Measurements from ENCODE around the gene WASF2.
"Not testable (repeated sequence)": the region's sequence is repeated elsewhere in the genome, so short reads cannot be mapped to it uniquely, and the experiment has no call there.

WASF2 gene

DNA sequence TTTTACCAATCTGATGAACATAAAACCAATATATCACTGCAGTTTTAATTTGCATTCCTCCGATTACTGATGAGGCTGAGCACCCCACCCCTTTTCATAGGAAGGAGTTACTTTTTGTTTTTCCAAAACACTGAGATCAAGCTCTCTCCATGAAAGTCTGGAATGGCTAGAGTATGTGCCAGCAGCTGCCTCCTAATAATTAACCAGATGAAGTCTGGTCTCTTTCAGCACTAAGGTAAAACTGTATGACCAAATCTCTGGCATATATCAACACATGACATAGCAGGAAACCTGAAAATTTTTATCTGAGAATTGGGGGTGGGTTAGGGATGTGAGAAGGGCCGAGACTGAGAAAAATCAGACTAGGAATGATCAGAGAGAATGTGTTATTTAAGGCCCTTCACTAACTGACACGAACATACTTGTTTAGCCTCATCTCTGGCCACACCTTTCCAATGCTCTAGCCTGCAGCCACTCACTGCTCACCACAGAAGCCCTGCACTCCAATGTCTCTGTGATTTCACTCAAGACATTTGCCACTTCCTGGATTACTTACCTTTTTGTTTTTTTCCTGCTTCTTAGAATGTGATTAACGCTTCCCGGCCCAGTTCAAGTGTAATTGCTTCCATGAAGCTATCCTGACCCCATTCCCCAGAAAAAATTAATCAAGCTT lies 34.7 kb downstream of the WASF2 start:
- no peak for DNase-seq

DNA sequence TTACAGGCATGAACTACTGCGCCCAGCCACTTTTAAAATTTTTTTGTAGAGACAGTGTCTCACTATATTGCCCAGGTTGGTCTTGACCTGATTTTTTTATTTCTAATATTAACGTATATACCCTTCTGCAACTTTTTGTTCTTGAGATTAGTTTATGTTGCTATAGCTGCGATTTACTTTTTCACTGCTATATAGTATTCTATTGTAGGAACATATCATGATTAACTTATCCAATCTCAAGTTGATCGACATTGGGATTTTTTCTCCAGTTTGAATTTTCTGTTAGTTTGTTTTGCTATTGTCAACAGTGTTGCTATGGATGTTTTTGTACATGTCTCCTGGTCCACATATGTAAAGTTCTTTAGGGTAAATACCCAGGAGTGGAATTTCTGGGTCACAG lies 35.4 kb downstream of the WASF2 start:
- no peak for DNase-seq

DNA sequence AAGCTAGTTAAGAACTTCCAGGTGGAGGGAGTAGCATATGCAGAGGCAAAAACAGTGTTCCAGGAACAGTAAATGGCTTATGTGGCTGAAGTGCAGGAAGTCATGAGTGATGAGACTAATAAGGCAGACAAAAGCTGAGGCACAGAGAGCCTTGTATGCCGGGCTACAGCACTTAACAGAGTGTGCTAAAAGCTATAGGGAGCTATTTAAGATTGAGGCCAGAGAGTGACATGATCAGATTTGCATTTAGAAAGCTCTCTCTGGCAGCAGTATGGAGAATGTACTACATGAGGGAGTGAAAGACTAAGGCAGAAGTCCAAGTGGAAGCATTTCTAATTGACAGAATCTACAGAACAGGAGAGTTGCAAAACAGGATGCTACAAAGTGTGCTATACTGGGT lies 38.6 kb downstream of the WASF2 start:
- no peak for DNase-seq

DNA sequence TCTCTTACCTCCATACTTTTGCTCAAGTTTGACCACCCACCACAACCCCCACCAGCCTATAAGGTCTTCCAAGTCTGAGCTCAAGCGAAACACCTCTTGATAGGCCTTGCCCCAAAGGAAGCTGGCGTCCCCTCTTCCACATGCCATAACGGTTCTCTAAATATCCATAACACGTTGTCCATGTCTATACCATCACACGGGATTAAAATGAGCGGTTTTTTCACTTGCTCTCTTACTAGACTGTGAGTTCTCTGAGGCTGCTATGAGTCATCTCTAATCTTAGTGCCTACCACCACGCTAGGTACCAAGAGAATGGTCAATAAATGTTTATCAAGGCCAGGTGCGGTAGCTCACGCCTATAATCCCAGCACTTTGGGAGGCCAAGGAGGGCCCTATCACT lies 41.0 kb downstream of the WASF2 start:
- no peak for DNase-seq

DNA sequence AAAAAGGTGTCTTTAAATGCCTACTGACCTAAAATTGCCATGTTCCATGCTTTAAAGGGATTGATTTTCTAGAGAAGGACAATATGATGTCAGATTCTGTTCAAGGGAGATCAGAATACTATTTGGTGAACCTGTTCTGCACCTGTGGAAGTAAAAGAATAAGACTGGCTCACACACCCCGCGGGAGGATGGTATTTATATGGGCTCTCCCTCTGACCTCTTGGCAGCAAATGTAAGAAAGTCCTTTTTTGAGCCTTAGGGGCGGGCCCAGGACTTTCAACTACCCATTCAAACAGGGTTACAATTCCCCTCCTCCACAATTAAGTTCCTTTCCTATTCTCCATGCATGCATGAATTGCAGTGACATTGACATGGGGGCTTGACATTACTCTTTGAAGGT lies 42.1 kb downstream of the WASF2 start:
- no peak for DNase-seq

DNA sequence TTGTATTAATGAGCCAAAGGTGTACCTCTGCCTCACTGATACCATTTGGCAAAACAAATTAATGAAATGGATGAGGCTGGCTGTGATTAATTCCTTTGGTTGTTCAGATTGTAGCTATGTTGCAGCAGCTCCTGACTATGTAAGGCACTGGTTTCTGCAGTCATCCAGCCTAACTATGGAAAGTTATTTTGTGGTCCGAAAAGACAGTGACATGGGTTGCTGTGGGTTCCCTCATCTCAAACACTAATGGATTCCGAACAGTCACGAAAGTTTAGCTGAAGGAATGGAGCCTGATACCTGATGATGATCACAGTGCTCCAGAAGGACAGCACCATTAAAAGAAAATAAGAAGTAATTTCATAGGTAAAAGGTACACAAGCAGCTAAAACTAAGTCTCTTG lies 42.6 kb downstream of the WASF2 start:
- DNase-seq = no peak

DNA sequence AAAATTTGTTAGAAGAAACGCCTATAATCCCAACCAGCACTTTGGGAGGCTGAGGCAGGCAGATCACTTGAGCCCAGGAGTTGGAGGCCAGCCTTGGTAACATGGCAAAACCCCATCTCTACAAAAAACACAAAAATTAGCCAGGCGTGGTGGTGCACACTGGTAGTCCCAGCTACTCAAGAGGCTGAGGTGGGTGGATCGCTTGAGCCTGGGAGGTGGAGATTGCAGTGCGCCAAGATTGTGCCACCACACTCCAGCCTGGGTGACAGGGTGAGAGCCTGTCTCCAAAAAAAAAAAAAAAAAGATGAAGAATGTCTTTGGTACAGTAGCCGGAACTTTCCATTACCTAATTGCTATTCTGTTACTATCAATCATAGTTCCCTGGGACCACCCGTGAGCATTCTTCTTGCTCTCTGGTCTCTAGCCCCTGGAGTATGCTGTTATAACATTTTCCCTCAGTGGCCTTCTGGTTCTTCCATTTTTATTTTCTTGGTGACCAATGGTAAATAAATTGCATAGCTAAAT lies 43.4 kb downstream of the WASF2 start:
- DNase-seq = no peak

DNA sequence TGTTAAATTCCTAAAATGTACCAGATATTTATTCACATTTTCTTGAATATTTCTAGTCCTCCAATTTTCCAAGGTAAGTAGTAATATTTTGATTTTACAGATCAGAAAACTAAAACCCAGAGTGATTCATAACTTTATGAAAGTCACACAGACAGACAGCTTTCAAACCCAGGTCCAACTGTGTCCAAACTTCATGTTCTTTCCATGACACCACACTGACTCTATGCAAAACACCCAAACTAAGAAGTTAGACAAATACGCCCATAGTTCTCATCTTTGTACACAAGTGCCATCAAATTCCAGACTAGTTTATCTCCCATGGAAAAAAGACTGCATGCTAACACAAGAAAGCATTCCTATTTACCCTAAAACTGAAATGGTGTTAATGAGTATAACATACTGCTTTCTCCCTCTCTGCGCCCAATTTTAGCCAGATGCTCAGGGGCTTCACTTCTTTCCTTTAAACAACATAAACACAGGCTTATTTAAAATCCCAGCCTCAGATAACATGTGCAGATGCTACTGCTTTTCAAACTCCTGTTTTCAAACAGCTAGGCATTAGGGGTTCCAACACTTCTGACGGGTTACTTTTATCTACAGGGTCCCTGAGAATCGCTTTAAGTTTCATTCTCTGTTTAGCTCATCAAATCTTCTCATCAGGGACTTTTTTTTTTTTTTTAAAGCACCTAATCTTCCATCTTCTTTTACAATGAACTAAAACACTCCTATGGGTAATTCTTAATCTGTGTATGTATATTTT lies 44.6 kb downstream of the WASF2 start:
- DNase-seq = no peak

DNA sequence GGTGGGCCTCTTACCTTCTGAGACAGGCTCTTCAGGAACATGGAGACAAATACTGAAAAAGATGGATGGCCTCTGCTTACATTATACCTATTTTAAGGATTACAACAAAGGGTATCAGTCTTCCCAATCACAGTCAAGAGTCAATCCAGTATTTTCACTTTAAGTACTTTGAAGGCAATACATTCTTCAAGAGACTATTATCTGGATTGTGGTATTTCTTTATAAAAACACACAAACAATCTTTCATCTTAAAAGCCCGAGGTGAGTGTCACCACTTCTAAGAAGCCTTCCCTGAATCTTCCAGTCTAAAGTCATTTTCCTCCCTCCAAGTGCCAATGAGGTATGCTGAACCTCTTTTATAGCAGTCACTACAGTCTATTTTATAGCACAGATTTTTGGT lies 45.3 kb downstream of the WASF2 start:
- no peak for DNase-seq

DNA sequence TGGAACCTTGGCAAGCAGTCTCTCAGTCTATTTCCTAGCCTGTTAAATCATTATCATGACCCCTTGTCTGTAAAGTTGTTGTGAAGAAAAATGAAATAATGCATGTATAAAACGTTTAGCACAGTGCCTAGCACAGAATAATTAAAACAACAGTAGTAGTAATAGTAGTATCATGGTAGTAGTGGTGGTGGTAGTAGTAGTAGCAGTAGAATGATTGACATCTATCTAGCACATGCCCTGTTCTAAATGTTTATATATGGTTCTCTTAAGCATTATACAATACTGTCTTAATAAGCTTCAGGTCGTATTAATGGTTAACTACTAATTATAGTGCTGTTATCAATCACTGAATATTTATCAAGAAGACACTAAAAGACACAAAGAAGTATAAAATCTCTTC lies 50.8 kb downstream of the WASF2 start:
- DNase-seq = no peak

DNA sequence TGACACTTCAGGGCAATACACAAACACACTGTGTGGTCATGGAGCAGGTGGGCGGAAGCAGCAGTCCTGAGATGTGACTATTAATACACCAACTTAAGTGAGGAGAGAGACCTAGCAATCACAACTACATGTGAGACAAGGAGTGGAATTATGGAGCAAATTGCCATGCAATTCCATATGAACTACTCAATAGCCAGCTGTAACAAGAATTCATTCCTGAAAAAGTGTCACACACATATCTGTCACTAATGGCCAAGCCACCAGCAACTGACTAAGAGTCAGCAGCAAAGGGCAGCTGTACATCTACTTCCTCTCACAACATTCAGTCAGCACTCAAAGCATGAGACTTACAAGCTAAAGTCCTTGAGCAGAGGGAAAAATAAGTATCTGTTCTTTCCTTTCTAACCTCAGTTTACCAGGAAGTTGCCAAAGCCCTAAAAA lies 51.3 kb downstream of the WASF2 start:
- no peak for DNase-seq

DNA sequence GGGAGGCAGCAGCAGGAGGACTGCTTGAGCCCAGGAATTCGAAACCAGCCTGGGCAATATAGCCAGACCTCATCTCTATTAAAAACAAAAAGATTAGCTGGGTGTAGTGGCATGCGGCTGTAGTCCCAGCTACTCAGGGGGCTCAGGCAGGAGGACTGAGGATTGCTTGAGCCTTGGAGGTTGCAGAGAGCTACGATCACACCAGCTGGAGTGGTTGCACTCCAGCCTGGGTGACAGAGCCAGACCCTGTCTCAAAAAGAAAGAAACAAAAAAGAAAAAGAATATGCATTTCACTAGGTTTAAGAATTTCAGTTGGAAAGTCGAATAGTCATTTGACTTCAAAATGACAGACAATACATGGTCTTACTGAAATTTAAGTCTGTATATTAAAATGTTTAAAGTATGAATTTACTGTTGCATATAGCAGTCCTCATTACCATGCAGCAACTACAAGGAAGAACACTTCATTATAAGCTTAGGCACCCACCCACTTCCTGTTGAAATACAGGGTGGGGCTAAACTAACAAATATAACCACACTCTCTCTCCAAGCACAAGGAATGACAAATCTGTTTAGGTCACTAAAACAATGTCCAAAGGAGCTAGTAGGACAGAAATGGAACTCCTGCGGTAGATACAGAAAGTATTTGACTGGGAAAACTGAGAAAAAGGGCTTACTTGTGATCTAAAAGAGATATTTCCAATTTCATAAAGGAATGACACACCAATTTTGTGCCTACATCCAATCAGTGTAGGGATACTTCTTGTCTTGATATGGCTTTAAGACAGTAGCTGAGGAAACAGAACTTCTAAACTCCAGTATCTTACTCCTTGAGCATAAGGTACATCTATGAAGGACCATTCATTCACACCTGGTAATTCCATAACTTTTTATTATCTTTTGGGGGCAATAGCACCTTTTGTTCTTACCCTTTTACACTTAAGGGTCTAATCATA lies 53.5 kb downstream of the WASF2 start:
- DNase-seq = no peak

DNA sequence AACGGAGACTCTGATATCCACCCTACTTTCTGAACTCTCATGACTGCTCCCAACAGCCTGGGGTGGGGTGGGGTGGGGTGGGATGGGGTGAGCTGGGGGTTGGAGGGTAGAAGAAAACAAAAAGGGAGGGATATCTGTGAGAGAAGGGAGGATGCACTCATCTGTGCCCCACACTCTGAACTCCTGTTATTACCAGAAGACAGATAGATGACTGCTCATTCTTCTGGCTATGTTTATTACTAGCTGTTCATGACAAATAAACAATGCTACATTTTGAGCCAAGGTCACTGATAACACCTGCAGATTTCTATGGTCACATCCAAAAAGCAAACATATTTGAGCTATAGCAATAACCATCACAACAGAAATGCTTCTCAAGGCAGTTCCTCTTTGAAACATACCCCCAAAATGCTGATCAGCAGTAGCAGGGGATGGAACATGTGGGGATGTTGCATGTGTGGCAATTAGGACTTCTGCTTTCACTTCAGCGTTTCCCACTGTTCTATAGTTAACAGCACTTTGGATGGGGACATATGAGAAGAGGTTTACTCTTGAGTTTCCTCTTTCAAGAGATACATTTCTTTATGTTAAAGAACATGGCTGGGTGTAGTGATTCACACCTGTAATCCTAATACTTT lies 54.3 kb downstream of the WASF2 start:
- DNase-seq = peak in 6 of 56 donors; percentile 7 to 24 (median 14)

DNA sequence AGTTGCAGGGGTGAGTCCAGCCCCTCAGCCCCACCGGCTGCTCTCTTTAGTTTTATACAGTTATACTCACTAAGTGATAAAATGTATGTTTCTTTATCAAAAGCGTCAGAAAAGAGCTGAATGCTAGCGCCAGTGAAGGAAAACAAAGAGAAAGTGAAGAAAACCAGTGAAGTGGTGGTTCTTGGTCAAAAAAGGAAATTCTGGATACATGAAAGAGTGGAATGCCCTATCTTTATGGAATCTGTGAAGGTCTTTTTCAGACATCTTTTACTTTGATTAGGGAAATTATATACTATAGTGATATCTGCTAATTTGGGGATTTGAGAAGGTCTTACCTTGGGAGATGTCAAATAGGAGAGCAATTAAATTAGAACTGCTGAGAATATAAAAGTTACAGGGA lies 56.3 kb downstream of the WASF2 start:
- no peak for DNase-seq

DNA sequence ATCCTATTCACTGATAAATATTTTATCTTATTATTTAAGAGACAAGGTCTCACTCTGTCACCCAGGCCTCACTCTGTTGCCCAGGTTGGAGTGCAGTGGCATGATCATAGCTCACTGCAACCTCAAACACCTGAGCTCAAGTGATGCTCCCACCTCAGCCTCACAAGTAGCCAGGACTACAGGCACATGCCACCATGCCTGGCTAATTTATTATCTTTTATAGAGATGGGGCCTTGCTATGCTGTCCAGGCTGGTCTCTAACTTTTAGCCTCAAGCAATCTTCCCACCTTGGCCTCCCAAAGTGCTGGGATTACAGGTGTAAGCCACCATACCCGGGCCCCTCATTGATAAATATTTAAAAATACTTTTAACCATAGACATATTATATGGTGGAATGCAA lies 57.2 kb downstream of the WASF2 start:
- not testable (repeated sequence) for DNase-seq

DNA sequence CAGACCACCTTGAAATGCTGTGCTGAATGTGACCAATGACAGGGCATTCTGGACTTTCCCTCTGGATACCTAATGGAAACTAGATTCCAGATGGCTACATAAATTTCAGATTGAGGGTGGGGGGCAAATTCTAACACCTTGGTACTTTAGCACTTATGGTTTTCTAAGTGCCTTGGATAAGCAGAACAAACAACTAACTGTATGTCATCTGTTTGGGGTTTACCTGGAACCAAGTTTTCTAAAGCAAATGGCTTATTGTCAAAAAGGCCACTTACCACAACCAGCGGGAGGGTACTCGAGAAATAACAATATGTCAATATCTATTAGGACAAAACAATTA lies 58.4 kb downstream of the WASF2 start:
- no peak for DNase-seq

DNA sequence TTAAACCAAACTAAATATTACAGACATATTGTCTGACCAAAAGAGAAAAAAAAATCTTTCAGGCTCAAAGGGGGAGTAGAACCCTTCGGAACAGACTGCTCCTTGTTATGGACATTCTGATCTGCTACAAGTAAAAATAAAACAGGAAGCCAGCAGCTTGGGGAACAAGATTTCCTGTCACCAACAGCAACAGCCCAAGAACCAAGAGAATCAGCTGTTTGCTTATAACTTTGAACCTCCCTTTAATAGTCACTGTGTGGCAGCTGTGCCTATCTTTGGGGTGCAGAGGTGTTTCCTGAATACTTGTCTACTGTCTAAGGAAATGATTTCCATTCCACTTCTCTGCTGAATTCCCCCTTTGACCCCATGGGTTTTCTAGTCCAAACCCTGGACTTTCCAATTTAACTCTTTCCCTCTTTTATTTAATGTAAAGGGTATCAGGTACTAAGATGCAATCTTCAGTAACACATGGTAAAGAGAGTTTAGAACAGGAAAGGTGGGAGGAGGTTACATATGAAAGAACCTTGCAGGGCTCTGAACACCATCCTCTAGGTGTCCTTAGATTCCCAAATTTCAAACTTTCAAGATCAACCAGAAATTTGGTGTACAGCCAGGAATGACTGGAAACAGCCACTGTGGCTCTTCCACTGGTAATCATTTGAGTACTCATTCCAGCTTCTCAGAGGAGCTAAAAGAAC lies 58.9 kb downstream of the WASF2 start:
- peak in 18 of 56 donors; percentile 6 to 45 (median 21) for DNase-seq

DNA sequence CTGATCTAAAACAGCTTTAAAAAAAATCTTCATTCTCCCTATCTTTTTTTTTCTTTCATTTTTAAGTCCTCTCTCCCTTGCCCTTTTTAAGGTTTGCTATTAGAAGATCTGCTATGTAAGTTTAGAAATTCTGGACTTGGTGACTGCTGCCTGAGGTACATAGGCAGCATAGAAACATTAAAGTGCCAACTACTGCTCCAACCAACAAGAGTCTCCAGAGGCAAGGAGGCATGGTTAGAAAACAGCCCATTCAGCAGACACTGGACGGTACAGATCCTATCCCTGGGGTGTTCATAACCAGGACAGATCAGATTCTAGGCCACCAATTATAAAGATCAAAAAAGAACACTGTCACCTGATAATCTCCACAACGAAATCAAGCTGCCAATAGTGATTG lies 60.9 kb downstream of the WASF2 start:
- no peak for DNase-seq

DNA sequence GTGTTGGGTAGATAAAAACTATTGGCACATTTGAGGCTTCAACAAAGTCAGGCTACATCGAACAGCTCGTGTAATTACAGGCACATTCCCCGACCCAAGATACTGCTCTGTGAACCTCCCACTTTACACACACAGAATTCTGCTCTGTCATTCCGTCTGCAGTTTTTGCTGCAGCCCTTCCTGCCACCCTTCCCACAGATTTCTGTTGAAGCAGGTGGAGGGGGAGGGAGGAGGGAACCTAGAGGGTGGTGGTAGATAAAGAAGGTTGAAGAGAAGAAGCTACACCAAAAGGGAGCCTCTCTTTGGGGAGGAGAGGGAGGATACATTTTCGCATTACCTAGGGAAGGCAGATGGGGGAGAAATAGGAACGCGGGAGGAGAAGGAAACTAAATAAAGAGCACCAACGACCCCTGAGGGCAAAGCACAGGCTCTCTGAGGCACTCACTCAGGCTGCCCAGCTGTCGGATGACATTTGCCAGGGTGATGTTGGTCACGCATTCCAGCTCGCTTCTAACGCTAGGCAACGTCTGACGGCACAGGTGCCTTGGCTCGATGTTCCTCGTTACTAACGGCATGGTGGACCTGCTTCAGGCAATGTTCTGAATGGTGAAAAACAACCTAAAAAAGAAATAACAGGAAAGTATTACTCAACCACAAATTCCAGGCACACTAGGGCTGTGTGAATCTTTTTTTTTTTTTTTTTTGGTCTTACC lies 61.5 kb downstream of the WASF2 start:
- peak in 24 of 56 donors; percentile 20 to 72 (median 44) for DNase-seq

DNA sequence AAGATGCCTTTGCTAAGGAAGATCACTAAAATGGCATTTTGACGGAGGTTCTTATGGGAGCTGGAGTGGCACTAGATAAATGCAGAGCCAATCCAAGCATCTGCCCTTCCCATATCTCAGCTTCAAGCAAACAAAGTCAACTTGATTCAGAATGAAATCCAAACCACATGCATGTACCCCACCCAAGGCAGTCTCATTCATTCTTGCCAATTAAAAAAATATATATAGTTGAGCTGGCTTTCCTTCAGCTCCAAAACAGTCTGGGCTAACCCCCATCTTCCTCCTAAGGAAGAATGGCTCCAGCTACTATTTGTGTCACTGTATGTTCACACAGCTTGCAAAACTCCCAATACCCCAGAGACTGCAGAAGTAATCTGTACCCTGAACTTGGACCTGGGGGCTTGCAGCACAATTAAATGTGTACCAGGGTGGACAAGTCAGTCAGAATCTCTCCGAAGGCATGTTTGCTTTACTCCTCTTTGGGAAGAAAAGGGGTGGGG lies 62.1 kb downstream of the WASF2 start:
- no peak for DNase-seq

Measured in nucleus accumbens (tissue), 56 donors.